Left ventricle myocardium superior (tissue), 1 donor: ENCODE results near the gene AGTRAP. TPM values are rescaled to one million over a fixed set of nuclear protein-coding genes. Genes with fewer than 3 reads are reported as not detected.

ENCODE experiments used
- ATAC-seq: fragments of 200-7000 bp; cut with Tn5 transposase; one replicate; pipeline ENCODE4 v1.9.1; 2020; ENCODE audit warnings: mild to moderate bottlenecking, moderate library complexity
- DNase-seq: peaks from one replicate; pipeline ENCODE4 v3.0.0-alpha.2; 2020
- intact Hi-C: fragments of 100-400 bp; cut with micrococcal nuclease; formaldehyde crosslinking; loops from one replicate; pipeline ENCODE4 v1.11.0; 2022
- total RNA-seq: library from RNA; stranded (reverse); fragmentation: NEBNext Ultra II Directional; extraction: Animal tissue kit (Norgen Biotek cat#: 25700); gene quantifications from one replicate; pipeline ENCODE4 v1.2.1, GENCODE V29; 2021
- donor health status: DM: no; HTN: yes; CAD: no; lungs with severe emphysema.

The AGTRAP gene
- total RNA-seq, 1 donor from 2014 or later = 13.4 TPM

- peak; percentile 92 for DNase-seq
- intact Hi-C loops = no loop called here
- peak; percentile 77 for ATAC-seq
Measured at GRCh38 chr1:11790880-11791715, 55.2 kb downstream of the AGTRAP start.

- DNase-seq (peak; percentile 79), ATAC-seq (peak; percentile 40)
- intact Hi-C loops = no loop called here
Measured at GRCh38 chr1:11792106-11792505, 56.2 kb downstream of the AGTRAP start.

GRCh38 chr1:11793819-11794218 lies 57.9 kb downstream of the AGTRAP start:
- DNase-seq (no peak), ATAC-seq (no peak)
- intact Hi-C loops = no loop called here

- DNase-seq (peak; percentile 65), ATAC-seq (no peak)
- intact Hi-C loops = no loop called here
Measured at GRCh38 chr1:11794446-11795237, 58.7 kb downstream of the AGTRAP start.

- no peak for ATAC-seq
- intact Hi-C loops = no loop called here
Measured at GRCh38 chr1:11795238-11795890, 59.4 kb downstream of the AGTRAP start.

GRCh38 chr1:11796036-11796828 lies 60.3 kb downstream of the AGTRAP start:
- ATAC-seq (peak; percentile 64), DNase-seq (peak; percentile 79)
- intact Hi-C loops = no loop called here

More at GRCh38 chr1:11795238-11795890, 59.4 kb downstream of the AGTRAP start:
- no peak for DNase-seq

- DNase-seq (peak; percentile 80), ATAC-seq (peak; percentile 31)
- intact Hi-C loops = no loop called here
Measured at GRCh38 chr1:11797525-11798216, 61.7 kb downstream of the AGTRAP start.

- intact Hi-C loops = no loop called here
- DNase-seq (no peak), ATAC-seq (no peak)
Measured at GRCh38 chr1:11799099-11799498, 63.2 kb downstream of the AGTRAP start.

GRCh38 chr1:11799896-11800295 lies 64.0 kb downstream of the AGTRAP start:
- ATAC-seq = no peak
- DNase-seq = no peak

GRCh38 chr1:11800391-11800755 lies 64.4 kb downstream of the AGTRAP start:
- intact Hi-C loops = no loop called here
- DNase-seq (no peak), ATAC-seq (no peak)

More at GRCh38 chr1:11799896-11800295, 64.0 kb downstream of the AGTRAP start:
- intact Hi-C loops = no loop called here

Other genes with a start within 250 kb of the AGTRAP start
- 3.9 TPM for gene FBXO2, start 81.7 kb upstream of the AGTRAP start, total RNA-seq
- 20.4 TPM for gene FBXO44, start 81.3 kb upstream of the AGTRAP start, total RNA-seq
- 11.1 TPM for gene FBXO6, start 71.9 kb upstream of the AGTRAP start, total RNA-seq
- gene MAD2L2, start 55.0 kb upstream of the AGTRAP start, total RNA-seq = 21.8 TPM
- gene DRAXIN, start 44.4 kb upstream of the AGTRAP start, total RNA-seq = 0.05 TPM
- gene C1orf167, start 26.1 kb downstream of the AGTRAP start, total RNA-seq = 2.1 TPM
- gene MTHFR, start 69.8 kb downstream of the AGTRAP start, total RNA-seq = 37.9 TPM
- 15.4 TPM for gene CLCN6, start 70.1 kb downstream of the AGTRAP start, total RNA-seq
- gene NPPA, start 111.6 kb downstream of the AGTRAP start, total RNA-seq = 5.5 TPM
- gene NPPB, start 122.8 kb downstream of the AGTRAP start, total RNA-seq = not detected
- 35.8 TPM for gene KIAA2013, start 190.3 kb downstream of the AGTRAP start, total RNA-seq
- gene PLOD1, start 198.6 kb downstream of the AGTRAP start, total RNA-seq = 64.4 TPM
- gene MFN2, start 244.3 kb downstream of the AGTRAP start, total RNA-seq = 688 TPM